Naive thymus-derived CD4-positive, alpha-beta T cell (primary cell): ENCODE measurements around the gene KREMEN1. TPM values are rescaled to one million over a fixed set of nuclear protein-coding genes. Genes with fewer than 3 reads are reported as not detected.
A peak's percentile ranks its signal among the peaks of the same experiment; 100 is the strongest.

Experiments
- ATAC-seq: fragments of 150-1000 bp; cut with Tn5 transposase; 2 replicates; pipeline ENCODE4 v1.10.0; 2021; ENCODE audit warnings: mild to moderate bottlenecking, moderate library complexity
- CTCF ChIA-PET: fragments of 350-600 bp; sonication (Branson Sonifier 250); formaldehyde crosslinking; loops from one replicate; lab custom pipeline; 2021; ENCODE audit warnings: antibody characterized with exemption; lab: Charles Lee
- POLR2A ChIA-PET: fragments of 350-600 bp; sonication (Branson Sonifier 250); formaldehyde crosslinking; loops from one replicate; lab custom pipeline; 2021; ENCODE audit warnings: antibody characterized with exemption, inconsistent platforms; lab: Charles Lee
- DNase-seq, 9 donors: peaks; one replicate each; pipeline versions ENCODE4 v3.0.0 to v3.0.0-alpha.2; 2020 to 2022; ENCODE audit warnings: mixed read lengths in 1 of 9
- H3K27ac ChIP-seq: one replicate; pipeline ENCODE4 v1.7.0; 2013; ENCODE audit warnings: mild to moderate bottlenecking, low read depth, low read length, moderate library complexity
- H3K27me3 ChIP-seq, 2 donors: one replicate each; pipeline ENCODE4 v1.7.0; 2013; ENCODE audit warnings: low read length in 2 of 2, mild to moderate bottlenecking in 2 of 2, moderate library complexity in 2 of 2; ENCODE audit not compliant: control insufficient read depth in 2 of 2, insufficient read depth in 2 of 2
- H3K36me3 ChIP-seq, 3 experiments: 1 replicate in 2 of 3; 2 replicates in 1 of 3; pipeline ENCODE4 v1.7.0; 2013; ENCODE audit warnings: low read length in 3 of 3, mild to moderate bottlenecking in 3 of 3, moderate library complexity in 1 of 3; ENCODE audit not compliant: insufficient read depth in 3 of 3, control insufficient read depth in 2 of 3
- H3K4me1 ChIP-seq, 2 donors: one replicate each; pipeline ENCODE4 v1.7.0; 2013; ENCODE audit warnings: low read length in 2 of 2, mild to moderate bottlenecking in 2 of 2, moderate library complexity in 1 of 2; ENCODE audit not compliant: control insufficient read depth in 2 of 2, insufficient read depth in 2 of 2
- H3K4me3 ChIP-seq: 2 replicates; pipeline ENCODE4 v1.7.0; 2013; ENCODE audit warnings: mild to moderate bottlenecking, low read length
- H3K9me3 ChIP-seq, 3 experiments: 1 replicate in 2 of 3; 2 replicates in 1 of 3; pipeline ENCODE4 v1.7.0; 2013; ENCODE audit warnings: low read length in 3 of 3; ENCODE audit not compliant: control insufficient read depth in 2 of 3
- H3K27ac Mint-ChIP-seq, 9 donors: one replicate each; pipeline ENCODE4 v1.8.0; 2020 to 2022; ENCODE audit warnings: mixed read lengths in 9 of 9, mild to moderate bottlenecking in 8 of 9, moderate library complexity in 5 of 9, inconsistent platforms in 2 of 9
- H3K27me3 Mint-ChIP-seq, 5 donors: one replicate each; pipeline ENCODE4 v1.8.0; 2021 to 2022; ENCODE audit warnings: mixed read lengths in 5 of 5, mild to moderate bottlenecking in 1 of 5
- H3K36me3 Mint-ChIP-seq, 5 donors: one replicate each; pipeline ENCODE4 v1.8.0; 2020 to 2022; ENCODE audit warnings: mixed read lengths in 5 of 5, mild to moderate bottlenecking in 3 of 5, inconsistent platforms in 1 of 5
- H3K4me1 Mint-ChIP-seq, 7 donors: one replicate each; pipeline ENCODE4 v1.8.0; 2020 to 2022; ENCODE audit warnings: mixed read lengths in 7 of 7, mild to moderate bottlenecking in 3 of 7, inconsistent platforms in 1 of 7
- H3K4me3 Mint-ChIP-seq, 10 donors: one replicate each; pipeline ENCODE4 v1.8.0; 2020 to 2022; ENCODE audit warnings: mild to moderate bottlenecking in 10 of 10, mixed read lengths in 10 of 10, moderate library complexity in 6 of 10, inconsistent platforms in 2 of 10
- H3K9me3 Mint-ChIP-seq, 11 donors: one replicate each; pipeline ENCODE4 v1.8.0; 2020 to 2022; ENCODE audit warnings: mixed read lengths in 11 of 11, mild to moderate bottlenecking in 4 of 11, inconsistent platforms in 1 of 11, moderate library complexity in 1 of 11
- intact Hi-C, 2 donors: fragments of 100-400 bp; cut with micrococcal nuclease; formaldehyde crosslinking; loops; one replicate each; pipeline ENCODE4 v1.15.1; 2023
- polyA plus RNA-seq, 2 donors: library from polyadenylated mRNA; unstranded; fragments of 300-500 nt; fragmentation: Illumina TruSeq; gene quantifications; one replicate each; pipeline ENCODE4 v1.2.3, GENCODE V29; 2021
- total RNA-seq, 6 experiments: library from RNA in 5 of 6; stranded (reverse) in 5 of 6; gene quantifications; 1 replicate in 5 of 6; 2 replicates in 1 of 6; pipeline ENCODE4 v1.2.3 and lab custom pipeline; 2021 to 2026

KREMEN1 gene
- total and polyA plus RNA-seq, 7 experiments from 2014 or later = 1.1 TPM; not detected in 6

DNA sequence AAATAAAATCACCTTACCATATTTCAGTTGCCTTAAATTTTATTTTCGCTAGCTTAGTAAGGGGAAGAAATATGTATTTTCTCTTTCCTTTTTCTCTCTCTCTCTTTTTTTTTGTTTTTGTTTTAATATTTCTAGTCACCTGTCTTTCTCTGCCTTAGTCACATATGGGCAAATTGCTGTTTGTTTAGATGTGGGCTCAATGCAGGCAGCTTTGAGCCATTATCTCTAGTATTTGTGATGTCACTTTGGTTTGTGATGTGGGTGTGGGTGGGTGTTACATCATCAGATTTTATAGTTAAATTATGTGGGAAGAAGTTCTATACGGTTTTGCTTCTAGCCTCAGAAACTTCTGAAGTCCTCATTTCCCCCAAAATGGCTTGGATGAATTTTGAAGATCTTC lies 11.1 kb upstream of the KREMEN1 start, which contains the start of gene C22orf31:
C22orf31 (minus strand) TSS at position 59 of the 400 bp plus-strand sequence; CDS start at position 20, 39 bp downstream.
- no peaks in the 10 kb centered on the region for H3K27me3 ChIP-seq
- POLR2A ChIA-PET = no interaction called here
- no peak for DNase-seq
- H3K4me1 ChIP-seq = peaks cover 0 to 7% of the 10 kb centered on the region in 2 donors
- H3K9me3 Mint-ChIP-seq = no peaks in the 10 kb centered on the region
- H3K36me3 ChIP-seq = no peaks in the 10 kb centered on the region
- no peak within 1 kb of the TSS for H3K4me3 Mint-ChIP-seq
- peak within 1 kb of the TSS in 1 of 9 donors; percentile 7 for H3K27ac Mint-ChIP-seq
- H3K4me1 Mint-ChIP-seq = peaks cover 4 to 19% (median 15%) of the 10 kb centered on the region in 7 donors
- no peaks in the 10 kb centered on the region for H3K9me3 ChIP-seq
- H3K36me3 Mint-ChIP-seq = no peaks in the 10 kb centered on the region
- ATAC-seq = no peak
- intact Hi-C loops = no loop called here
- H3K4me3 ChIP-seq = no peak within 1 kb of the TSS
- H3K27ac ChIP-seq = no peak within 1 kb of the TSS
- peaks cover 0 to 65% (median 24%) of the 10 kb centered on the region in 5 donors for H3K27me3 Mint-ChIP-seq
- CTCF ChIA-PET = no interaction called here

GRCh38 chr22:29062286-29062821 lies 10.5 kb upstream of the KREMEN1 start:
- DNase-seq = no peak
- Mint-ChIP-seq H3K4me3 (no peak overlapping the region), H3K27ac (no peak overlapping the region), H3K27me3 (peaks cover 0 to 68% (median 26%) of the 10 kb centered on the region in 5 donors), H3K4me1 (peaks cover 4 to 23% (median 18%) of the 10 kb centered on the region in 7 donors), H3K9me3 (no peaks in the 10 kb centered on the region), H3K36me3 (no peaks in the 10 kb centered on the region)
- peaks cover 0 to 7% of the 10 kb centered on the region in 2 donors for H3K4me1 ChIP-seq
- H3K9me3 ChIP-seq = no peaks in the 10 kb centered on the region
- no peak for ATAC-seq
- ChIA-PET POLR2A (no interaction called here), CTCF (no interaction called here)
- H3K36me3 ChIP-seq = no peaks in the 10 kb centered on the region
- intact Hi-C loops = no loop called here
- H3K27ac ChIP-seq = no peak overlapping the region
- H3K27me3 ChIP-seq = no peaks in the 10 kb centered on the region
- H3K4me3 ChIP-seq = no peak overlapping the region

DNA sequence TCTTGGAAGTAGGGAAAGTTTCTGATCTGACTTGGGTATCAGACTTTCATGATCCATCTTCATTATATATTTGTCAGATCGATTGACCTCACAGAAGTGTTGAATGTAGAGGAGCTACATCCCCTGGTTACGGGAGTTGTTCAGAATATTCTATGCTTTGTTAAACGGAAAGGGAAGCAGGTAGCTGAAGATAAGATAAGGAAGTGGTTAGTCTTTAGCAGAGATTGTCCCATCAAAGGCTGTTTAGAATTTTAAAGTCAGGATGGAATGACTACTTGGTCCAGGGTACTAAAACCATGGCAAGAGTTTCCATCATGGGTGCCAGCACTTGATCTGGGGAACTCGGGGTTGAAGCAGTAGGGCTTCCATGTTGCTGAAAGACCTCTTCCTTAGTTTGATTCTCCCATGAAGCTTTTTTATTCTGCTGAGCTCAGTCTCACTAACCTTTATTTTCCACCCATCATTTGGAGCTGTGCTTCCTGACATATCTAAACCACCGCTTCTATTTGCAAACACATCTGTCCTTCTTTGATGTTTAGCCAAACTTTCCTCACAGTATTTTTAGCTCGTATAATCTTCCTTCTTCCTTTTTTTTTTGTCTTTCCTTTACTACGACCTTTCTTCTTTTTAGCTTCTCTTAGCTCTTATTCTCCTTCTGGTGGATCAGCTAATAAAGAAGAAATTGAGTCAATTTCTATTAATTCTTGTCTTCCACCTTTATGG lies 7.2 kb upstream of the KREMEN1 start:
- peak; percentile 32 for ATAC-seq
- H3K27ac Mint-ChIP-seq = no peak overlapping the region
- CTCF ChIA-PET = interaction anchor here (0.6 to 1.7 kb wide), 2 partner anchors 236 to 711 kb away, joined by 3 to 5 read pairs; no protein-coding TSS in a partner anchor

GRCh38 chr22:29069463-29069862 lies 3.4 kb upstream of the KREMEN1 start:
- peak overlapping the region in 1 of 10 donors; percentile 66 for H3K4me3 Mint-ChIP-seq
- POLR2A ChIA-PET = no interaction called here
- no peaks in the 10 kb centered on the region for H3K36me3 Mint-ChIP-seq
- Histone ChIP-seq H3K36me3 (no peaks in the 10 kb centered on the region), H3K9me3 (no peaks in the 10 kb centered on the region), H3K4me3 (no peak overlapping the region), H3K27ac (no peak overlapping the region), H3K4me1 (peaks cover 19 to 26% of the 10 kb centered on the region in 2 donors), H3K27me3 (peaks cover 9 to 11% of the 10 kb centered on the region in 2 donors)
- no peak for ATAC-seq
- intact Hi-C loops = no loop called here
- CTCF ChIA-PET = no interaction called here
- no peak overlapping the region for H3K27ac Mint-ChIP-seq
- H3K27me3 Mint-ChIP-seq = peaks cover 19 to 63% (median 28%) of the 10 kb centered on the region in 5 donors
- DNase-seq = no peak
- no peaks in the 10 kb centered on the region for H3K9me3 Mint-ChIP-seq
- H3K4me1 Mint-ChIP-seq = peaks cover 19 to 48% (median 34%) of the 10 kb centered on the region in 7 donors

More for the DNA sequence above, 7.2 kb upstream of the KREMEN1 start:
- intact Hi-C loops = no loop called here
- DNase-seq = peak in 2 of 9 donors; percentile 9 to 24
- Histone ChIP-seq H3K36me3 (no peaks in the 10 kb centered on the region), H3K27me3 (no peaks in the 10 kb centered on the region), H3K27ac (no peak overlapping the region), H3K4me1 (peaks cover 0 to 7% of the 10 kb centered on the region in 2 donors), H3K4me3 (no peak overlapping the region), H3K9me3 (no peaks in the 10 kb centered on the region)
- Mint-ChIP-seq H3K36me3 (no peaks in the 10 kb centered on the region), H3K9me3 (no peaks in the 10 kb centered on the region), H3K4me3 (peak overlapping the region in 5 of 10 donors; percentile 11 to 67 (median 54)), H3K4me1 (peaks cover 4 to 27% (median 18%) of the 10 kb centered on the region in 7 donors), H3K27me3 (peaks cover under 1 to 70% (median 19%) of the 10 kb centered on the region in 5 donors)
- POLR2A ChIA-PET = no interaction called here

GRCh38 chr22:29070490-29070889 lies 2.3 kb upstream of the KREMEN1 start:
- no peak overlapping the region for H3K27ac ChIP-seq
- Mint-ChIP-seq H3K4me3 (peak overlapping the region in 9 of 10 donors; percentile 58 to 86 (median 79)), H3K9me3 (no peaks in the 10 kb centered on the region), H3K36me3 (no peaks in the 10 kb centered on the region), H3K27ac (no peak overlapping the region), H3K4me1 (peaks cover 19 to 43% (median 30%) of the 10 kb centered on the region in 7 donors), H3K27me3 (peaks cover 29 to 69% (median 35%) of the 10 kb centered on the region in 5 donors)
- ChIA-PET CTCF (no interaction called here), POLR2A (no interaction called here)
- DNase-seq = no peak
- H3K36me3 ChIP-seq = no peaks in the 10 kb centered on the region
- H3K9me3 ChIP-seq = no peaks in the 10 kb centered on the region
- peaks cover 19 to 27% of the 10 kb centered on the region in 2 donors for H3K4me1 ChIP-seq
- H3K27me3 ChIP-seq = peaks cover 13 to 21% of the 10 kb centered on the region in 2 donors
- intact Hi-C loops = loop anchor here in 1 of 2 donors (5.0 kb wide), 1 partner anchor 298 kb away; the partner anchor contains the start of gene CCDC117
- no peak for ATAC-seq
- H3K4me3 ChIP-seq = no peak overlapping the region

DNA sequence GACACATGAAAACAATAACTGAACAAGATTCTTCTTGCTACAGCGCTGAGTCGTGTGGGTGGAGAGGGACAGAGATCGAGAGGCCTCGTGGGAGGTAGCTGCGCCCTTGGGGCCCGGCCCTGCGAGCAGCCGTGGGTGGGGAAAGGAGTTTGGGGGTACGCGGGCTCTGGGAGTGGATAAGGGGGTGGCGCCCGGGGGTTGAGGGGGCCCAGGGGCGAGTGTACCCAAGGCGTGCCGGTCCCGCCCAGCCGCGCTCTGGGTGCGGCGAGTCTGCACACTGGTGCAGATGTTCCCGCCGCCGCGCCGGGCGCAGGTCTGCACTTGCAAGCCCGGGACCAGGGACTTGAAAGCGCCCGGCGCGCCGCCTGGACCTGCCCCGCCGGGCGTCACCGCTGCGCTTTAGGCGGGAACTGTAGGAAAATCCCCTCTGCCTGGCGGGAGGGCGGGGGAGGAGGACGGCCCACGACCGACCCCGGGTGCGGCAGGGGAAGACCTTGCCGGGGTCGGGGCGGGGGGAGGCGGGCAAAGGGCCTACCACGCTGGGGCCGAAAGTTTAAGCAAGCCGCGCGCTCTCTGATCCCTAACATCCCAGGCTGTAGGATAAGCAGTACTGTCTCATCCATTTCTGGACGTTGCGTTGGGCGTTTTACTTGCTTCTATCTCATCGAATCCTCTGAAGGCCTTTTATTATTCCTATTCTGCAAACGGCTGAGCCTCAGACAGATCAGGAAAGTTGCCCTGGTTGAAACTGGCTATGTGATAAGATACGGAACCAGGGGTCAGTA lies 1.4 kb upstream of the KREMEN1 start:
- CTCF ChIA-PET = no interaction called here
- Histone ChIP-seq H3K27me3 (peaks cover 17 to 26% of the 10 kb centered on the region in 2 donors), H3K27ac (no peak overlapping the region), H3K36me3 (no peaks in the 10 kb centered on the region), H3K4me1 (peaks cover 19 to 21% of the 10 kb centered on the region in 2 donors), H3K9me3 (no peaks in the 10 kb centered on the region), H3K4me3 (peak overlapping the region; percentile 46)
- DNase-seq = peak in 5 of 9 donors; percentile 9 to 42 (median 16)
- Mint-ChIP-seq H3K27ac (peak overlapping the region in 1 of 9 donors; percentile 52), H3K27me3 (peaks cover 35 to 72% (median 44%) of the 10 kb centered on the region in 5 donors), H3K9me3 (no peaks in the 10 kb centered on the region), H3K4me3 (peak overlapping the region; percentile 69 to 90 (median 82)), H3K4me1 (peaks cover 15 to 34% (median 23%) of the 10 kb centered on the region in 7 donors), H3K36me3 (peaks cover 0 to 2% (median 0%) of the 10 kb centered on the region in 5 donors)
- peak; percentile 15 for ATAC-seq
- POLR2A ChIA-PET = interaction anchor here (0.7 to 0.9 kb wide), 2 partner anchors 30 to 273 kb away, joined by 4 read pairs; no protein-coding TSS in a partner anchor
- intact Hi-C loops = loop anchor here (1.0 to 5.0 kb wide), 5 partner anchors 188 to 1153 kb away; partner anchors contain the start of genes ZNRF3 (in 2 of the 2), CCDC117 (in 1 of the 2), CHEK2 (in 1 of the 2) and HSCB (in 1 of the 2)
